Upper lobe of left lung (tissue), 6 donors: ENCODE measurements around the gene TMEM238. TPM values are rescaled to one million over a fixed set of nuclear protein-coding genes. Genes with fewer than 3 reads are reported as not detected.
"Not testable (repeated sequence)": the region's sequence is repeated elsewhere in the genome, so short reads cannot be mapped to it uniquely, and the experiment has no call there.

Source experiments
- ATAC-seq, 2 donors: fragments of 200-7000 bp; cut with Tn5 transposase; one replicate each; pipeline ENCODE4 v1.9.1; 2022; ENCODE audit warnings: mild to moderate bottlenecking in 2 of 2, moderate library complexity in 2 of 2; ENCODE audit not compliant: low FRiP score in 2 of 2
- DNase-seq, 2 donors: peaks; one replicate each; pipeline ENCODE4 v3.0.0-alpha.2; 2019 to 2020
- H3K27ac ChIP-seq, 4 donors: fragments of 200-600 bp; sonication (generic); one replicate each; pipeline ENCODE4 v1.5.1; 2016 to 2019
- H3K27me3 ChIP-seq, 4 donors: fragments of 200-600 bp; sonication (generic); one replicate each; pipeline ENCODE4 v1.5.1; 2017 to 2019
- H3K36me3 ChIP-seq, 4 donors: fragments of 200-600 bp; sonication (generic); one replicate each; pipeline ENCODE4 v1.5.1; 2016 to 2019
- H3K4me1 ChIP-seq, 4 donors: fragments of 200-600 bp; sonication (generic); one replicate each; pipeline ENCODE4 v1.5.1; 2018 to 2019
- H3K4me3 ChIP-seq, 4 donors: fragments of 200-600 bp; sonication (generic); one replicate each; pipeline ENCODE4 v1.5.1; 2017 to 2019; ENCODE audit warnings: mild to moderate bottlenecking in 2 of 4, moderate library complexity in 1 of 4
- H3K9me3 ChIP-seq, 4 donors: fragments of 200-600 bp; sonication (generic); one replicate each; pipeline ENCODE4 v1.5.1; 2018 to 2019
- CTCF ChIP-seq, 6 experiments: fragments of 450-650 bp in 4 of 6; fragments of 200-600 bp in 2 of 6; sonication (generic) in 2 of 6; IDR thresholded peaks; one replicate each; pipeline ENCODE4 v1.5.1; 2016 to 2019; ENCODE audit warnings: antibody characterized with exemption in 6 of 6
- EP300 ChIP-seq, 4 donors: sonication (generic); formaldehyde crosslinking; IDR thresholded peaks; one replicate each; pipeline ENCODE4 v1.5.1; 2017; ENCODE audit warnings: antibody characterized with exemption in 4 of 4, control low read depth in 2 of 4
- POLR2A ChIP-seq, 4 donors: fragments of 450-650 bp; IDR thresholded peaks; one replicate each; pipeline ENCODE4 v1.5.1; 2016 to 2017; ENCODE audit warnings: antibody characterized with exemption in 4 of 4, mild to moderate bottlenecking in 2 of 4
- POLR2AphosphoS5 ChIP-seq, 2 donors: sonication (generic); formaldehyde crosslinking; IDR thresholded peaks; one replicate each; pipeline ENCODE4 v1.5.1; 2017; ENCODE audit warnings: antibody characterized with exemption in 2 of 2
- WGBS, 2 donors: methylation state at CpG; one replicate each; pipeline ENCODE4 v1.1.5; 2017 to 2018; 5-methylcytosine and 5-hydroxymethylcytosine counted together
- total RNA-seq, 6 donors: library from RNA; depleted of rRNA in 4 of 6; stranded (reverse); fragments of >200 nt in 4 of 6; gene quantifications; one replicate each; pipeline versions ENCODE4 v1.1.0 to v1.2.1, GENCODE V29; 2016 to 2021
- donor health status: DM: no; HTN: no; CAD: no; lungs with moderate emphysema.
- donor health status: DM: no; HTN: yes; CAD: no; lungs with severe emphysema.

Gene TMEM238
- total RNA-seq, 6 donors from 2014 or later: 22.0 to 54.6 (median 36.0) TPM

GRCh38 chr19:55419103-55419502, 35.0 kb upstream of the TMEM238 start:
- WGBS, 2 donors: 59 to 73% methylated on average over 3 to 5 of the region's 5 CpGs
- Histone ChIP-seq H3K27ac (no peak overlapping the region), H3K36me3 (no peaks in the 10 kb centered on the region), H3K9me3 (no peaks in the 10 kb centered on the region), H3K4me1 (no peaks in the 10 kb centered on the region), H3K27me3 (no peaks in the 10 kb centered on the region), H3K4me3 (no peak overlapping the region)
- ATAC-seq: no peak
- no peak for DNase-seq
- no peak for TF ChIP-seq EP300 (IDR thresholded peaks at IDR 0.05)
- no peak for TF ChIP-seq CTCF (IDR thresholded peaks at IDR 0.05)
- no peak for TF ChIP-seq POLR2AphosphoS5 (IDR thresholded peaks at IDR 0.05)
- no peak for TF ChIP-seq POLR2A (IDR thresholded peaks at IDR 0.05)

- Histone ChIP-seq H3K27ac (no peak overlapping the region), H3K36me3 (no peaks in the 10 kb centered on the region), H3K4me1 (no peaks in the 10 kb centered on the region), H3K27me3 (no peaks in the 10 kb centered on the region), H3K4me3 (no peak overlapping the region), H3K9me3 (no peaks in the 10 kb centered on the region)
- WGBS, 2 donors: 19 to 22% methylated on average over 6 to 7 of the region's 7 CpGs
- DNase-seq: peak in 1 of 2 donors; percentile 39
- ATAC-seq: peak; percentile 71 to 89
- TF ChIP-seq CTCF (IDR thresholded peaks at IDR 0.05): peak; percentile 35 to 66 (median 54)
- no peak for TF ChIP-seq POLR2AphosphoS5 (IDR thresholded peaks at IDR 0.05)
- no peak for TF ChIP-seq POLR2A (IDR thresholded peaks at IDR 0.05)
- TF ChIP-seq EP300 (IDR thresholded peaks at IDR 0.05): no peak
These were observed 34.1 kb upstream of the TMEM238 start for GRCh38 chr19:55418185-55418584.

GRCh38 chr19:55410168-55410567, 26.1 kb upstream of the TMEM238 start:
- no peak overlapping the region for H3K4me3 ChIP-seq
- TF ChIP-seq CTCF (IDR thresholded peaks at IDR 0.05) (no peak), EP300 (IDR thresholded peaks at IDR 0.05) (no peak)
- H3K9me3 ChIP-seq: no peaks in the 10 kb centered on the region
- no peak for DNase-seq
- H3K27ac ChIP-seq: no peak overlapping the region
- peaks cover 0 to 7% (median 2%) of the 10 kb centered on the region in 4 donors for H3K36me3 ChIP-seq
- WGBS, 2 donors: 85 to 96% methylated on average over 2 of the region's 2 CpGs
- H3K27me3 ChIP-seq: no peaks in the 10 kb centered on the region
- H3K4me1 ChIP-seq: peaks cover 18 to 26% (median 19%) of the 10 kb centered on the region in 4 donors
- ATAC-seq: no peak

GRCh38 chr19:55409179-55409578, 25.1 kb upstream of the TMEM238 start:
- H3K9me3 ChIP-seq, H3K27ac ChIP-seq, ATAC-seq, DNase-seq, H3K4me3 ChIP-seq, H3K27me3 ChIP-seq: not testable (repeated sequence)
- peaks cover 18 to 26% (median 19%) of the 10 kb centered on the region in 4 donors for H3K4me1 ChIP-seq
- H3K36me3 ChIP-seq: peaks cover 0 to 15% (median 4%) of the 10 kb centered on the region in 4 donors
- WGBS, 2 donors: 89 to 99% methylated on average over 8 of the region's 8 CpGs

- Histone ChIP-seq H3K27ac (peak overlapping the region; percentile 97 to 100 (median 98)), H3K36me3 (peaks cover 0 to 21% (median 9%) of the 10 kb centered on the region in 4 donors), H3K9me3 (no peaks in the 10 kb centered on the region), H3K4me3 (peak overlapping the region; percentile 57 to 92 (median 86)), H3K27me3 (no peaks in the 10 kb centered on the region), H3K4me1 (peaks cover 18 to 26% (median 19%) of the 10 kb centered on the region in 4 donors)
- ATAC-seq (no peak), DNase-seq (no peak)
- 73 to 74% methylated on average over 9 of the region's 9 CpGs for WGBS, 2 donors
- TF ChIP-seq POLR2A (IDR thresholded peaks at IDR 0.05) (no peak), EP300 (IDR thresholded peaks at IDR 0.05) (no peak), POLR2AphosphoS5 (IDR thresholded peaks at IDR 0.05) (no peak), CTCF (IDR thresholded peaks at IDR 0.05) (no peak)
These were observed 24.4 kb upstream of the TMEM238 start for GRCh38 chr19:55408533-55408872.
